Measurements from ENCODE around the gene FOSL2. TPM values are rescaled to one million over a fixed set of nuclear protein-coding genes. Genes with fewer than 3 reads are reported as not detected.

The FOSL2 gene
- total RNA-seq, 6 experiments from 2014 or later, result 90.1 to 128 (median 116) TPM

DNA sequence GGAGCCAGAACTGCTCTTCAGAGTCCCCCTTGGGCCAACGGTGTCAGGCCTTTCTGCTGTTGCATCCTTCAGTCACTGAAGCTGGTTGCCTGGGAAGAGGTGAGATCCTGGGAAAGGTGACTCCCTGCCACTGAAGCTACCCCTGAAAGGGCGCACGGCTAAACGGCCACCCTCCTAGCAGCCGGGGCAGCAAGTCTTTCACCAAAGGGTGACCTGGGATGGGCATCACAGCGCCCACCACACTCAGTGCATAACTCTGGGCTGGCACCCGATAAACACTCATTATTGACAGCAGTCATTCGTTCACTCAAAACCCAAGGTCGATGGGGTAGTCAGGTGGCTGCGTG lies 26.5 kb upstream of the FOSL2 start:
- Mint-ChIP-seq H3K9me3 (no peaks in the 10 kb centered on the region), H3K4me3 (no peak overlapping the region), H3K36me3 (ENCODE audit: low read depth) (no peaks in the 10 kb centered on the region), H3K27me3 (ENCODE audit: insufficient read depth) (no peaks in the 10 kb centered on the region; the same call in none of the 2 replicates), H3K4me1 (ENCODE audit: low read depth) (peaks cover 37% of the 10 kb centered on the region), H3K27ac (no peak overlapping the region)
- TF ChIP-seq CTCF (IDR thresholded peaks at IDR 0.05), result no peak
- DNase-seq, result no peak

- Mint-ChIP-seq H3K27ac (no peak overlapping the region), H3K9me3 (no peaks in the 10 kb centered on the region), H3K4me3 (no peak overlapping the region), H3K4me1 (ENCODE audit: low read depth) (peaks cover 33% of the 10 kb centered on the region), H3K27me3 (ENCODE audit: insufficient read depth) (no peaks in the 10 kb centered on the region; the same call in none of the 2 replicates), H3K36me3 (ENCODE audit: low read depth) (no peaks in the 10 kb centered on the region)
- DNase-seq, result no peak
- TF ChIP-seq CTCF (IDR thresholded peaks at IDR 0.05), result no peak
These were observed 26.0 kb upstream of the FOSL2 start for GRCh38 chr2:28366496-28367282.

DNA sequence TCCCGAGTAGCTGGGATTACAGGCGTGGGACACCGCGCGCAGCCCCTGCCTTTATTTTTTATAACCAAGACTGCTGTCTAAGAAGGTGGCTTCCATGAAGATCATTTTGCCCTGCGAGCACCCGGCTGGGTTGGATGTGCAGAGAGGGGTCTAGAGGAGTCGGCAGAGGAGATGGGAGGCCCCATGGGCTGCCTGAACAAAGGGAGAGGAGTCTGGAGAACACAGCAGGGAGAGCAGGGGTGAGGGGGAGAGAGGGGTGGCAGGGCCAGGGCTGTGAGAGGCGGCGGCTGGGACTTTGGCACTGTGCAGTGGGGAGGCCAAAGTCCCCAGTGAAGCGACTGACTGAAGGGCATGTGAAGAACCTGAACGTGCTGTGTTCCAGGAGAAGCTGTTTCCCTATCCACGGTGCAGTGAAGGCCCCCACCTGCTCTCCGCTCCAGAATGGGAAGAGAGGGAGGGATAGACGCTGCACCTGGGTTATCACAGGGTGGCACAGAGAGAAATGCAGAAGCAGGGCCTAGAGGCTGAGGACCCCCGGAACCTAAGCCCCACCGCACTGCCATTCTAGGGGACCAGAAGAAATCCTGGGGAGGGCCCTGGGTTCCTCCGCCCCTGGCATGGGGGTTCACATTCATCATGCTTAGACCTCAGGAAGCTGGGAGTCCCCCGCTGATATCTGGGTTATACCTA lies 24.8 kb upstream of the FOSL2 start:
- no peak for TF ChIP-seq CTCF (IDR thresholded peaks at IDR 0.05)
- Mint-ChIP-seq H3K4me1 (ENCODE audit: low read depth) (peaks cover 22% of the 10 kb centered on the region), H3K27me3 (ENCODE audit: insufficient read depth) (no peaks in the 10 kb centered on the region; the same call in none of the 2 replicates), H3K9me3 (no peaks in the 10 kb centered on the region), H3K4me3 (no peak overlapping the region), H3K36me3 (ENCODE audit: low read depth) (no peaks in the 10 kb centered on the region), H3K27ac (no peak overlapping the region)
- DNase-seq, result no peak

DNA sequence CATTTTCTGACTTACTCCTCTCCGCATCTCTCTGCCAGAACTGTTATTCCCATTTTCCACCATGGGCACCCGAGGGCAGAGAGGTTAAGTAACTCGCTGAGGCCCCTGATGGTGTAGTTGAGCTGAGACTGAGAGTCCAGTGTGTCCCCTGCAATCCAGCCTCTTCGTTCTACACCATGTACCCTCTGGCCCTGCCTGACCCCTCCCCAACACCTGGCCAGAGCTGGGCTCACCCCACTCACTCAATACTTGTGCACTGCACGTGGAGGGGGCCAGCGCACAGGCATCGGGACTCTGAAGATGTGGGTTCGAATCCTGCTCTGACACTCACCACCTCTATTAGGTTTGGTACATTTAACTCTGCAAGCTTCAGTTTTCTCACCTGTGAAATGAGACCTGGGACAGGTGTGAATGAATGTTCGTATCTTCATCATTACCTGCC lies 24.3 kb upstream of the FOSL2 start:
- no peaks in the 10 kb centered on the region; the same call in none of the 2 replicates for H3K27me3 Mint-ChIP-seq (ENCODE audit: insufficient read depth)
- peaks cover 19% of the 10 kb centered on the region for H3K4me1 Mint-ChIP-seq (ENCODE audit: low read depth)
- peak; percentile 61; the same call in 1 of the 2 replicates for TF ChIP-seq CTCF (IDR thresholded peaks at IDR 0.05)
- no peak overlapping the region for H3K4me3 Mint-ChIP-seq
- peak; percentile 17 for DNase-seq
- H3K9me3 Mint-ChIP-seq, result no peaks in the 10 kb centered on the region
- H3K27ac Mint-ChIP-seq, result no peak overlapping the region
- H3K36me3 Mint-ChIP-seq (ENCODE audit: low read depth), result no peaks in the 10 kb centered on the region

GRCh38 chr2:28369358-28369757 lies 23.3 kb upstream of the FOSL2 start:
- Mint-ChIP-seq H3K36me3 (ENCODE audit: low read depth) (no peaks in the 10 kb centered on the region), H3K27ac (no peak overlapping the region), H3K4me3 (no peak overlapping the region), H3K4me1 (ENCODE audit: low read depth) (peaks cover 19% of the 10 kb centered on the region), H3K27me3 (ENCODE audit: insufficient read depth) (peaks cover 3% of the 10 kb centered on the region), H3K9me3 (no peaks in the 10 kb centered on the region)
- TF ChIP-seq CTCF (IDR thresholded peaks at IDR 0.05), result no peak
- no peak for DNase-seq
